SK-N-SH (cell line): ENCODE results near the gene SPDYE1. TPM values are rescaled to one million over a fixed set of nuclear protein-coding genes. Genes with fewer than 3 reads are reported as not detected.

ENCODE experiments used
- CTCF ChIA-PET: fragments of 300-600, 350-600 bp; formaldehyde crosslinking; extraction: SDS; loops from one replicate; lab custom pipeline; 2021; lab: Yijun Ruan, JAX
- POLR2A ChIA-PET: fragments of 350-600 bp; sonication (Branson Sonifier 250); formaldehyde crosslinking; extraction: SDS; loops from one replicate; lab custom pipeline; 2020; ENCODE audit warnings: antibody characterized with exemption, inconsistent platforms; lab: Yijun Ruan, JAX
- DNase-seq: peaks from one replicate; pipeline ENCODE4 v3.0.0; 2012
- H2AFZ ChIP-seq: fragments of 200-600 bp; sonication (generic); 2 replicates; pipeline ENCODE4 v1.8.1; 2016; ENCODE audit warnings: antibody characterized with exemption, mild to moderate bottlenecking, low read depth
- H3F3A ChIP-seq: fragments of 200-600 bp; sonication (generic); replicated peaks from 2 replicates; pipeline ENCODE3; 2016; ENCODE audit warnings: antibody characterized with exemption, mild to moderate bottlenecking; ENCODE audit not compliant: insufficient read depth
- H3K27ac ChIP-seq, 2 experiments: fragments of 200-500 bp in 1 of 2; fragments of 200-600 bp in 1 of 2; sonication (Bioruptor generic) in 1 of 2; sonication (generic), shearing (Covaris generic) in 1 of 2; 2 replicates each; pipeline versions ENCODE4 v1.5.1 to v1.6.1; 2014 to 2016; ENCODE audit warnings: low read depth in 2 of 2, inconsistent platforms in 1 of 2, low read length in 1 of 2, mild to moderate bottlenecking in 1 of 2, mixed read lengths in 1 of 2
- H3K27me3 ChIP-seq: fragments of 200-600 bp; sonication (generic), shearing (Covaris generic); 2 replicates; pipeline ENCODE4 v1.6.1; 2016; ENCODE audit warnings: mixed run types; ENCODE audit not compliant: insufficient read depth
- H3K36me3 ChIP-seq, 2 experiments: fragments of 200-500 bp in 1 of 2; fragments of 200-600 bp in 1 of 2; sonication (Bioruptor generic) in 1 of 2; sonication (generic) in 1 of 2; replicated peaks in 1 of 2; 2 replicates each; pipeline versions ENCODE3 to v1.5.1; 2014 to 2016; ENCODE audit warnings: low read length in 1 of 2, mild to moderate bottlenecking in 1 of 2; ENCODE audit not compliant: insufficient read depth in 2 of 2, control insufficient read depth in 1 of 2
- H3K4me1 ChIP-seq, 2 experiments: fragments of 200-500 bp in 1 of 2; fragments of 200-600 bp in 1 of 2; sonication (Bioruptor generic) in 1 of 2; sonication (generic), shearing (Covaris generic) in 1 of 2; 2 replicates each; pipeline versions ENCODE4 v1.5.1 to v1.6.1; 2014 to 2016; ENCODE audit warnings: low read depth in 1 of 2, low read length in 1 of 2, mixed run types in 1 of 2; ENCODE audit not compliant: insufficient read depth in 2 of 2, control insufficient read depth in 1 of 2
- H3K4me2 ChIP-seq: fragments of 200-600 bp; sonication (generic), shearing (Covaris generic); 2 replicates; pipeline ENCODE4 v1.6.1; 2017; ENCODE audit warnings: mixed run types
- H3K4me3 ChIP-seq, 2 experiments: fragments of 200-500 bp in 1 of 2; fragments of 200-600 bp in 1 of 2; sonication (Bioruptor generic) in 1 of 2; sonication (generic), shearing (Covaris generic) in 1 of 2; 2 replicates each; pipeline versions ENCODE4 v1.5.1 to v1.8.1; 2014 to 2016; ENCODE audit warnings: low read depth in 2 of 2, inconsistent platforms in 1 of 2, low read length in 1 of 2, mild to moderate bottlenecking in 1 of 2, mixed read lengths in 1 of 2, moderate library complexity in 1 of 2
- H3K79me2 ChIP-seq: fragments of 200-600 bp; sonication (generic); 2 replicates; pipeline ENCODE4 v1.8.1; 2017; ENCODE audit warnings: mild to moderate bottlenecking; ENCODE audit not compliant: insufficient read depth
- H3K9ac ChIP-seq: fragments of 200-600 bp; sonication (generic); 2 replicates; pipeline ENCODE4 v1.6.1; 2017; ENCODE audit warnings: mixed run types
- H3K9me2 ChIP-seq: fragments of 200-600 bp; sonication (generic); 2 replicates; pipeline ENCODE4 v1.6.1; 2017; ENCODE audit warnings: mixed run types
- H3K9me3 ChIP-seq: fragments of 200-600 bp; sonication (generic); 2 replicates; pipeline ENCODE4 v1.6.1; 2017; ENCODE audit warnings: mixed run types, mild to moderate bottlenecking, moderate library complexity
- H4K20me1 ChIP-seq: fragments of 200-600 bp; sonication (generic); 2 replicates; pipeline ENCODE4 v1.6.1; 2017; ENCODE audit warnings: mild to moderate bottlenecking, mixed run types; ENCODE audit not compliant: insufficient read depth
- ELF1 ChIP-seq: IDR thresholded peaks from 2 replicates; pipeline ENCODE4 v1.4.0; 2012
- EP300 ChIP-seq, 2 experiments: IDR thresholded peaks; 2 replicates each; pipeline versions ENCODE4 v1.4.0 to v1.6.1; 2012; ENCODE audit warnings: borderline replicate concordance in 1 of 2, low read depth in 1 of 2, low read length in 1 of 2
- EZH2phosphoT487 ChIP-seq: fragments of 200-600 bp; sonication (generic); IDR thresholded peaks from 2 replicates; pipeline ENCODE4 v1.6.1; 2017; ENCODE audit warnings: low read depth, mixed run types, mild to moderate bottlenecking, antibody characterized with exemption, moderate library complexity, borderline replicate concordance
- FOSL2 ChIP-seq: IDR thresholded peaks from 2 replicates; pipeline ENCODE4 v1.4.0; 2012; ENCODE audit warnings: low read depth, mild to moderate bottlenecking, moderate library complexity, borderline replicate concordance
- FOXJ3 ChIP-seq: sonication (generic); formaldehyde crosslinking; IDR thresholded peaks from 2 replicates; pipeline ENCODE4 v1.5.1; 2020; ENCODE audit warnings: mild to moderate bottlenecking, missing genetic modification reagents
- GATA2 ChIP-seq: sonication (generic); formaldehyde crosslinking; IDR thresholded peaks from 2 replicates; pipeline ENCODE4 v1.5.0; 2020; ENCODE audit warnings: mild to moderate bottlenecking, missing genetic modification reagents
- JUND ChIP-seq: IDR thresholded peaks from 2 replicates; pipeline ENCODE4 v1.4.0; 2012
- MXI1 ChIP-seq: IDR thresholded peaks from 2 replicates; pipeline ENCODE4 v1.6.1; 2012; ENCODE audit warnings: mild to moderate bottlenecking, low read depth, low read length, improper control_type of control experiment
- NRF1 ChIP-seq: IDR thresholded peaks from 2 replicates; pipeline ENCODE4 v1.6.1; 2012; ENCODE audit warnings: low read depth, mild to moderate bottlenecking, low read length
- SIN3A ChIP-seq: IDR thresholded peaks from 2 replicates; pipeline ENCODE4 v1.6.1; 2012; ENCODE audit warnings: low read depth, mild to moderate bottlenecking, low read length, moderate library complexity, borderline replicate concordance
- TAF1 ChIP-seq: IDR thresholded peaks from 2 replicates; pipeline ENCODE4 v1.6.1; 2012; ENCODE audit warnings: low read depth, mild to moderate bottlenecking, low read length, moderate library complexity, borderline replicate concordance
- TCF12 ChIP-seq: IDR thresholded peaks from 2 replicates; pipeline ENCODE4 v1.4.0; 2012
- TEAD4 ChIP-seq: IDR thresholded peaks from 2 replicates; pipeline ENCODE4 v1.4.0; 2012; ENCODE audit warnings: mild to moderate bottlenecking, borderline replicate concordance; ENCODE audit not compliant: insufficient read depth
- YY1 ChIP-seq: IDR thresholded peaks from 2 replicates; pipeline ENCODE4 v1.4.0; 2012; ENCODE audit warnings: low read depth, mild to moderate bottlenecking
- WGBS: methylation state at CpG from one replicate; pipeline ENCODE4 v1.1.6; 2017; ENCODE audit warnings: low lambda C conversion rate; 5-methylcytosine and 5-hydroxymethylcytosine counted together
- polyA plus RNA-seq, 3 experiments: library from polyadenylated mRNA; depleted of rRNA; stranded (reverse); fragments of >200 nt; gene quantifications; 2 replicates each; pipeline ENCODE4 v1.2.3, GENCODE V29; 2012
- TF ChIP-seq, protein P1 (sequence below): IDR thresholded peaks from 2 replicates; pipeline ENCODE4 v1.4.0; 2012; ENCODE audit warnings: low read depth, borderline replicate concordance
- TF ChIP-seq, protein P2 (sequence below): IDR thresholded peaks from 2 replicates; pipeline ENCODE4 v1.6.1; 2012; ENCODE audit warnings: mild to moderate bottlenecking, low read depth, low read length, moderate library complexity
- TF ChIP-seq, protein P3 (sequence below): fragments of 150-350 bp; IDR thresholded peaks from 2 replicates; pipeline ENCODE4 v1.6.1; 2017; ENCODE audit warnings: antibody characterized with exemption, low read length, low read depth, borderline replicate concordance
- TF ChIP-seq, protein P4 (sequence below): fragments of 200-600 bp; sonication (generic); IDR thresholded peaks from 2 replicates; pipeline ENCODE4 v1.6.1; 2017; ENCODE audit warnings: antibody characterized with exemption, mild to moderate bottlenecking, moderate library complexity
- TF ChIP-seq, protein P5 (sequence below): IDR thresholded peaks from 2 replicates; pipeline ENCODE4 v1.4.0; 2012; ENCODE audit warnings: low read depth, borderline replicate concordance

SPDYE1 gene
- polyA plus RNA-seq, 1 of the 3 experiments (the other 2 are of a cell fraction) = not detected

DNA sequence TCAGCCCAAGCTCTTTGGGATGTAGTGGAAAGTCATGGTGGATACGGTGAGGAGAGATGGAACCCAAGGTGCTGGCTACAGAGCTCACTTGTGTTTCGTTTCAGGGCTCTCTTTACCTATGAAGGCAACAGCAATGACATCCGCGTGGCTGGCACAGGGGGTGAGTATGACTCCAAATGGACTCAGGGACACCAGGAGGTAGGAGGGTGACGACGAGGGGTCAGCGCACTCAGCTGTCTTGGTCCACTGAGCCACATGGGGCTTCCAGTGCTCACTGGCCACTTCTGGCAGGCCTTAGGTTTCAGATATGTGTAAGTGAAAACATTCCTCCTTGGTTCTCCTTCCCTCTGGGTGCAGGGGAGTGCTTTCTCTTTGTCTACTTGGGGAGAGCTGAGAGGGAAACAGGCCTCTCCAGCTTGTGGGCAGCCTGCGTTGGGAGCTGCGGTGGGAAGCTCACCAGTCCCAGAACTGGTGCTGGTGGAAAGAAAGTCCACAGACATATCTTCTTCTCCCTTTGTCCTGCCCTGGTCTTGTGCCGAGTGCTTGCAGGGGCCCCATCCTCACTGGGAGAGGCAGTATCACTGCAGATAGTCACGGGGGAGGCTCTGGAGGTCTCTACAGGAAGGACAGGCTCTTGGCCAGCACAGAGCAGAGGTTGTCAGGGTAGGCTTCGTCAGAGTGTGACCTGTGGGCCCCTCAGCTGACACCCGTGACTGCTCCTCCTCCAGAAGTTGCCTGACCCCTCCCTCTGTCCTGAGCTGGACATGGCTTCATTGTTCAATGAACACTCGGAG lies 52.6 kb downstream of the SPDYE1 start:
- Histone ChIP-seq H3K27me3 (no peaks in the 10 kb centered on the region), H3F3A (no peaks in the 10 kb centered on the region), H3K4me3 (no peak overlapping the region), H3K4me1 (peaks cover 9 to 18% of the 10 kb centered on the region in 2 experiments), H4K20me1 (peaks cover 65% of the 10 kb centered on the region), H2AFZ (no peak overlapping the region), H3K4me2 (no peak overlapping the region), H3K9ac (no peak overlapping the region), H3K9me2 (no peaks in the 10 kb centered on the region), H3K79me2 (peaks cover 93% of the 10 kb centered on the region), H3K9me3 (no peaks in the 10 kb centered on the region), H3K27ac (no peak overlapping the region), H3K36me3 (peaks cover 47 to 72% of the 10 kb centered on the region in 2 experiments)
- no peak for DNase-seq
- POLR2A ChIA-PET = interaction anchor here (1.0 kb wide), 1 partner anchor 11 kb away, joined by 3 read pairs; no protein-coding TSS in a partner anchor
- WGBS = 95% methylated on average over 13 of the region's 14 CpGs
- CTCF ChIA-PET = interaction anchor here (0.8 to 1.8 kb wide), 4 partner anchors 18 to 146 kb away, joined by 3 to 6 read pairs (median 4); no protein-coding TSS in a partner anchor
- TF ChIP-seq TCF12 (no peak), JUND (no peak), EP300 (IDR thresholded peaks at IDR 0.05; ENCODE audit: borderline replicate concordance in 1 of 2, low read depth in 1 of 2, low read length in 1 of 2) (no peak), GATA2 (CRISPR knock-in tag) (no peak), FOSL2 (no peak), SIN3A (no peak), TAF1 (no peak), YY1 (no peak), EZH2phosphoT487 (no peak), FOXJ3 (CRISPR knock-in tag) (no peak), MXI1 (no peak), ELF1 (no peak), TEAD4 (no peak), NRF1 (no peak)
- TF ChIP-seq, protein P1, sequence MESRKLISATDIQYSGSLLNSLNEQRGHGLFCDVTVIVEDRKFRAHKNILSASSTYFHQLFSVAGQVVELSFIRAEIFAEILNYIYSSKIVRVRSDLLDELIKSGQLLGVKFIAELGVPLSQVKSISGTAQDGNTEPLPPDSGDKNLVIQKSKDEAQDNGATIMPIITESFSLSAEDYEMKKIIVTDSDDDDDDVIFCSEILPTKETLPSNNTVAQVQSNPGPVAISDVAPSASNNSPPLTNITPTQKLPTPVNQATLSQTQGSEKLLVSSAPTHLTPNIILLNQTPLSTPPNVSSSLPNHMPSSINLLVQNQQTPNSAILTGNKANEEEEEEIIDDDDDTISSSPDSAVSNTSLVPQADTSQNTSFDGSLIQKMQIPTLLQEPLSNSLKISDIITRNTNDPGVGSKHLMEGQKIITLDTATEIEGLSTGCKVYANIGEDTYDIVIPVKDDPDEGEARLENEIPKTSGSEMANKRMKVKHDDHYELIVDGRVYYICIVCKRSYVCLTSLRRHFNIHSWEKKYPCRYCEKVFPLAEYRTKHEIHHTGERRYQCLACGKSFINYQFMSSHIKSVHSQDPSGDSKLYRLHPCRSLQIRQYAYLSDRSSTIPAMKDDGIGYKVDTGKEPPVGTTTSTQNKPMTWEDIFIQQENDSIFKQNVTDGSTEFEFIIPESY = no peak
- TF ChIP-seq, protein P2, sequence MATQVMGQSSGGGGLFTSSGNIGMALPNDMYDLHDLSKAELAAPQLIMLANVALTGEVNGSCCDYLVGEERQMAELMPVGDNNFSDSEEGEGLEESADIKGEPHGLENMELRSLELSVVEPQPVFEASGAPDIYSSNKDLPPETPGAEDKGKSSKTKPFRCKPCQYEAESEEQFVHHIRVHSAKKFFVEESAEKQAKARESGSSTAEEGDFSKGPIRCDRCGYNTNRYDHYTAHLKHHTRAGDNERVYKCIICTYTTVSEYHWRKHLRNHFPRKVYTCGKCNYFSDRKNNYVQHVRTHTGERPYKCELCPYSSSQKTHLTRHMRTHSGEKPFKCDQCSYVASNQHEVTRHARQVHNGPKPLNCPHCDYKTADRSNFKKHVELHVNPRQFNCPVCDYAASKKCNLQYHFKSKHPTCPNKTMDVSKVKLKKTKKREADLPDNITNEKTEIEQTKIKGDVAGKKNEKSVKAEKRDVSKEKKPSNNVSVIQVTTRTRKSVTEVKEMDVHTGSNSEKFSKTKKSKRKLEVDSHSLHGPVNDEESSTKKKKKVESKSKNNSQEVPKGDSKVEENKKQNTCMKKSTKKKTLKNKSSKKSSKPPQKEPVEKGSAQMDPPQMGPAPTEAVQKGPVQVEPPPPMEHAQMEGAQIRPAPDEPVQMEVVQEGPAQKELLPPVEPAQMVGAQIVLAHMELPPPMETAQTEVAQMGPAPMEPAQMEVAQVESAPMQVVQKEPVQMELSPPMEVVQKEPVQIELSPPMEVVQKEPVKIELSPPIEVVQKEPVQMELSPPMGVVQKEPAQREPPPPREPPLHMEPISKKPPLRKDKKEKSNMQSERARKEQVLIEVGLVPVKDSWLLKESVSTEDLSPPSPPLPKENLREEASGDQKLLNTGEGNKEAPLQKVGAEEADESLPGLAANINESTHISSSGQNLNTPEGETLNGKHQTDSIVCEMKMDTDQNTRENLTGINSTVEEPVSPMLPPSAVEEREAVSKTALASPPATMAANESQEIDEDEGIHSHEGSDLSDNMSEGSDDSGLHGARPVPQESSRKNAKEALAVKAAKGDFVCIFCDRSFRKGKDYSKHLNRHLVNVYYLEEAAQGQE = no peak
- TF ChIP-seq, protein P3, sequence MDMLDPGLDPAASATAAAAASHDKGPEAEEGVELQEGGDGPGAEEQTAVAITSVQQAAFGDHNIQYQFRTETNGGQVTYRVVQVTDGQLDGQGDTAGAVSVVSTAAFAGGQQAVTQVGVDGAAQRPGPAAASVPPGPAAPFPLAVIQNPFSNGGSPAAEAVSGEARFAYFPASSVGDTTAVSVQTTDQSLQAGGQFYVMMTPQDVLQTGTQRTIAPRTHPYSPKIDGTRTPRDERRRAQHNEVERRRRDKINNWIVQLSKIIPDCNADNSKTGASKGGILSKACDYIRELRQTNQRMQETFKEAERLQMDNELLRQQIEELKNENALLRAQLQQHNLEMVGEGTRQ = no peak
- TF ChIP-seq, protein P4, sequence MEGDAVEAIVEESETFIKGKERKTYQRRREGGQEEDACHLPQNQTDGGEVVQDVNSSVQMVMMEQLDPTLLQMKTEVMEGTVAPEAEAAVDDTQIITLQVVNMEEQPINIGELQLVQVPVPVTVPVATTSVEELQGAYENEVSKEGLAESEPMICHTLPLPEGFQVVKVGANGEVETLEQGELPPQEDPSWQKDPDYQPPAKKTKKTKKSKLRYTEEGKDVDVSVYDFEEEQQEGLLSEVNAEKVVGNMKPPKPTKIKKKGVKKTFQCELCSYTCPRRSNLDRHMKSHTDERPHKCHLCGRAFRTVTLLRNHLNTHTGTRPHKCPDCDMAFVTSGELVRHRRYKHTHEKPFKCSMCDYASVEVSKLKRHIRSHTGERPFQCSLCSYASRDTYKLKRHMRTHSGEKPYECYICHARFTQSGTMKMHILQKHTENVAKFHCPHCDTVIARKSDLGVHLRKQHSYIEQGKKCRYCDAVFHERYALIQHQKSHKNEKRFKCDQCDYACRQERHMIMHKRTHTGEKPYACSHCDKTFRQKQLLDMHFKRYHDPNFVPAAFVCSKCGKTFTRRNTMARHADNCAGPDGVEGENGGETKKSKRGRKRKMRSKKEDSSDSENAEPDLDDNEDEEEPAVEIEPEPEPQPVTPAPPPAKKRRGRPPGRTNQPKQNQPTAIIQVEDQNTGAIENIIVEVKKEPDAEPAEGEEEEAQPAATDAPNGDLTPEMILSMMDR = no peak
- TF ChIP-seq, protein P5, sequence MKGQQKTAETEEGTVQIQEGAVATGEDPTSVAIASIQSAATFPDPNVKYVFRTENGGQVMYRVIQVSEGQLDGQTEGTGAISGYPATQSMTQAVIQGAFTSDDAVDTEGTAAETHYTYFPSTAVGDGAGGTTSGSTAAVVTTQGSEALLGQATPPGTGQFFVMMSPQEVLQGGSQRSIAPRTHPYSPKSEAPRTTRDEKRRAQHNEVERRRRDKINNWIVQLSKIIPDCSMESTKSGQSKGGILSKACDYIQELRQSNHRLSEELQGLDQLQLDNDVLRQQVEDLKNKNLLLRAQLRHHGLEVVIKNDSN = no peak
